Measurements from ENCODE around the gene SGCA.

SGCA gene

DNA sequence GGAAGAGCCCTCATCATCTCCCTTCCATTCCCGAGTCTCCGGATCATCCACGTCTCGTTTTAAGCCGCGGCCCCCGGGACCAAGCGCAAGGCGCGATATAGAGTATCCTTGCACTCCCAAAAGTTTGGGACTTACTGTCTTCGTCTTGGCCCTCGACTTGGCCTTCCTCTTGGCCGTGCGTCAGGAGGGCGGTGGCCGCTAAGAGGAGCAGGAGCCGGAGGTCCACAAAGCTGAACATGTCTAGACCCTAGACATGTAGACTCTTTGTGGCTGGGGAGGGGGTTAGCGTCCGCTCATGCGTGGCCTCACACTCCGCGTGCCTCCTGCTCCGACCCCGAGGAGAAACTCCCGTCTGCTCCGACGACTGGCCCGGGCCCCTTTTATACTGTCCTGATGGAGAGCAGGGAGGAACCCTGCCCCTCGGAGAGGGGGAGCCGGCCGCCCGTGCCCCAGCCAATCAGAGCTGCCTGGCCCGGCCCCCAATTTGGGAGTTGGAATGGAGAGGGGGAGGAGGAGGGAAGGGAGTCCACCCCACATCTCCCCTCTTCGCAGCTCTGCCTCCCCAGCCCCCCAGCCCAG lies 35.6 kb downstream of the SGCA start, which contains the start of gene COL1A1:
Gene COL1A1, minus strand, starts transcription at position 356 of the 579 bp plus-strand sequence. Its CDS starts 118 bp downstream, at position 238.
- no peak for DNase-seq (ENCODE audit: low read depth)
- H3K4me3 ChIP-seq (ENCODE audit: low read depth, low read length) = peak within 1 kb of the TSS; percentile 98

DNA sequence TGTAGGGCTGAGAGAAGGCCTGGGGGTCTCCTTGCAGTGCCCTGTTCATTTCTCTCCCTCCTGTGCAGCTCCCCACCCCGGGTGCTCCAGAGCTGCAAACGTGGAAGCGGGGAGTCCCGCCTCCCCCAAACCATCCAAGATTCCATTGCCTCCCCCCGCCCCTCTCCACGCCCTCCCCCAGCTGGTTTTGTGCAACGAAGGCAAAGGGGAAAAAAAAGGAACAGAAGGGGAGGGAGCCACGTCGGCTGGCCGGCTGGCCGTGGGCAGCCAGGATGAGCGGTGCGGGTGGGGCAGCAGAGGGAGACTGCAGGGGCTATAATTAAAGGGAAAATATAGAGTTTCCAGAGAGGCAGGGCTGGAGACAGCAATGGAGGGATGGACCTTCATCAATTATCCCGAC lies 37.3 kb downstream of the SGCA start:
- peak overlapping the region; percentile 18 for H3K4me3 ChIP-seq (ENCODE audit: low read depth, low read length)
- DNase-seq (ENCODE audit: low read depth) = no peak

DNA sequence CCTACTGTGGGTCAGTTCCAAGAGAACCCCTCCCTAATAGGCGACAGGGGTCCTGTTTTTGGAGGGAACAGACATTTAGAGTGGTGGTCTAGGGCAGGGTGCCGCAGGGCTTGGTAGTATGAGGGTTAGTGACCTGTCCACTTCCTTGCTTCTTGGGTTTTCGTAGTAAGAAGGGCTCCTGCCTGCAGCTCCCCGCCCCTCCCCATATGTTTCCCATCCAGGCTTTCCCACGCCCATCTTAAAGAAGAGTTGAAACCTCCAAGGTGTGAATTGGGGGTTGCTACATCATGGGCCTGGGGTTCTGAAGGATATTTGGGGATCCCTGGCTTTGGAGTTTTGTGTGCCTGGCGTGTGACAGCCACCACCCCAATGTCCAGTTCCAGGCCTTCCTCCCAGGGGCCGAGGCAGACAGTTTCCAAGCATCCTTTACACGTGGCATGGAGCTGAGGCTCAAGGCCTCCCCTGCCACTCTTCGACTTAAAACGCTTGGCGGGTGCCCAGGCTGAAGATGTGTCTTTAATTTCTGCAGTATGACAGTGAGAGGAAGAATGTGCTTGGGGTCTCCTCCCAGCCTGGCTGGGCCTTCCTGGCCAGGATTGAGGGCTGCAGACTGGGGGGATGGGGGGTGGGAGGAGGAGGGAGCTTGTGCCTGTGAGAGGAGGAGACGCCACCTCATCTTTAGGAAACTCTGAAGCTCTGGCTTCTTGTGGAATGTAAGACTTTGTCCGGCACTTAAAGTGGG lies 38.0 kb downstream of the SGCA start:
- peak; percentile 93 for DNase-seq (ENCODE audit: low read depth)
- peak overlapping the region; percentile 2 for H3K4me3 ChIP-seq (ENCODE audit: low read depth, low read length)

DNA sequence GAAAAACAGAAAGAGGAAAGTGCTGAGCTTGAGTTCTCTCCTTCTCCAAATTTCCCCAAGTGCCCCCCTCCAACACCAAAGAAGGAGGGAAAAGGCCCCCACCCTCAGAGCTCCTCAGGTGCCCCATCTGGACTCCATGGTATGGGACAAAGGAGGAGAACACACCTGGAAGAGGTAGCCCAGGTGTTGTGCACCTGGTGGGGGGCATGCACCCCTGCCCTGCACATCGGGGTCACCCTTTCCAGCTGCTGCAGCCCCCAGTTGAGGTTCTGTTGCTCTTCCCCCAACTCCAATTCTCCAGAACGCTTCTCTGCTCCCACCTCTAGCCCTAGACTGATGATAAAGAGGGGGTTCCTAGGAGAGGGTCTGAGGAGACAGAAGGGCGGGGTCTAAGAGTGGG lies 38.6 kb downstream of the SGCA start:
- DNase-seq (ENCODE audit: low read depth) = no peak
- H3K4me3 ChIP-seq (ENCODE audit: low read depth, low read length) = peak overlapping the region; percentile 9

DNA sequence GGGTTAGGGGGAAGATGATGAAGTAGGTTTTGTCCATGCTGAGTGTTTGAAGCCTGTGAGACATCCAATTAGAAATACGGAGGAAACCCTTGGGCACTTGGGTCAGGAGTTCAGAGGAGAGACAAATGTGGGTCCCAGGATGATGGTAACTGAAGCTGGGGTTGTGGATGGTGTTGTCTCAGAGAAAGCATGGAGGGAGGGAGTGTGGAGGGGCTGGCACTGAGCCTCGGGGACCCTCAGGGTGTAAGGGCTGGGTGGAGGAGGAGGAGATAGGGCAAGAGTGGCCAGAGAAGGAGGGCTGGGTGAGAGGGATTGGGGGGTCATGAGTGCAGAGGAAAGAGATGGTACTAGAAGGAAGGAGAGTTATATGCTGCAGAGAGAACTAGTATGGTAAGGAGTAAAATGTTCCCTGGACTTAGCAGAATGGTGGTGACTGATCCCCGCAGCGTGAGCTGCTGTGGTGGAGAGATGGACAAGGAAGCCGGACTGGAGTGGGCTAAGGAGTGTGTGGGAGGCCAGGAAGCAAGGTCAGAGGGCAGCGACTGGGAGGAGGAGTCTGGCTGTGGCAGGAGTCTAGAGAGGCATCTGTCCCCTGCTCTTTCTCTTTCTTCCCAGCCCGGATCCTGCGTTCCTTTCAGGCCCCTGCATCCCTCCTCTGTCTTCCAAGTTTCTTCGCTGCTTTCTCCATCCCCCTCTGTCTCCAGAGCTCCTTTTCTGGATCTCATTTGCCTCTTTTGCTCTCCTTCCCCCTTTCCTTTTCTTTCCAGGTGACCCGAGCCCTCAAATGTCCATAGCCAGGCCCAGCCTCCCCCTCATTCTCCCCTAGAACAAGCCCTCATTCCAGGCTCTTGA lies 39.5 kb downstream of the SGCA start:
- no peak overlapping the region for H3K4me3 ChIP-seq (ENCODE audit: low read depth, low read length)
- DNase-seq (ENCODE audit: low read depth) = no peak

DNA sequence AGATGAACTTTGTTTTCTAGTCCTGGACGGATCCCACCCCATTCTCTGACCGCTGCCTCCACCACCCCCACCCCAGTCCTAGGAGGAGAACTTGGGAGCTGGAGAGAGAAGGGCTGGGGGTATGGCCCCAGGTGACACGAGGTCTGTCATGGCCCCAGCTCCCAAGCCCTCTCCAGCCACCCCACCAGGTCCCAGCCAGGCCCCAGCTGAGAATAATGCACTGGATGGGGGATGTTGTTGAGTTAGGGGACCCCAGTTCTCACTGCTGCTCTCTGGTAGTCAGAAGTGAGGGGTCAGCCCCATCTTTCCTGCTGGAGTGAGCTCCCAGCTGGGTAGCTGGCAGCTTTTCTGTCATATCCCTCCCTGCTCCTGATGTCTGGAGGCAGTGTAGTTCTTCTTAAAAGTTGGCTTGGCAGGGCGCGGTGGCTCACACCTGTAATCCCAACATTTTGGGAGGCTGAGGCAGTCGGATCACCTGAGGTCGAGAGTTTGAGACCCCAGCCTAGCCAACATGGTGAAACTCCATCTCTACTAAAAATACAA lies 40.2 kb downstream of the SGCA start:
- no peak overlapping the region for H3K4me3 ChIP-seq (ENCODE audit: low read depth, low read length)
- no peak for DNase-seq (ENCODE audit: low read depth)

DNA sequence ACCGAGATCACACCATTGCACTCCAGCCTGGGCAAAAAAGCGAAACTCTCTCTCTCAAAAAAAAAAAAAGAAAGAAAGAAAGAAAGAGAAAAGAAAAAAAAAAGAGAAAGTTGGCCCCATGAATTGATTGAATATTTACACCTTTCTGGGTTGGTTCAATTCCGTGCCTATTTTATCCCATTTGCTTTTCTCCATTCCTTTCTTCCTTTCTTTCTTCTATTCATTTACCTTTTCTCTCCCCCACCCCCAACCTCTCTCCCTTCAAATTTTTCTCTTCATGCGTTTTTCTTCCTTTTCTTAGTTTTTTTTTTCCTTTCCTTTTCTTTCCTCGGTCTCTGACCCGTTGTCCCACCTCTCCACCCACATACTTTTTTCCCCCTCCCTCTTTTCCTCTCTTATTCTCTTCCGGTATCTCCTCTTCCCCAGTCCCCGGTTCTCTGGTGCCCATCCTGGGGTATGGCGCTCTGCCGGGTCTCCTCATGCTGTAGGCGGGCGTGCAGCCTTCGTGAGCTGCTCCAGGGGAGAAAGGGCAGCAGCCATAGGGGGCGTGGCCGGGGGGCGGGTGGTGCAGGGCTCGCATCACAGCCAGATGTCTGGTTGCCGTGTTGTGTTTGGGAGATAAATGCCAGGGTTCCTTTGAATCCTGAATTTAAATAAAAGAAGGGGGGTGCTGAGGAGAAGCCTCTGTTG lies 40.9 kb downstream of the SGCA start:
- H3K4me3 ChIP-seq (ENCODE audit: low read depth, low read length) = peak overlapping the region; percentile 15
- no peak for DNase-seq (ENCODE audit: low read depth)

DNA sequence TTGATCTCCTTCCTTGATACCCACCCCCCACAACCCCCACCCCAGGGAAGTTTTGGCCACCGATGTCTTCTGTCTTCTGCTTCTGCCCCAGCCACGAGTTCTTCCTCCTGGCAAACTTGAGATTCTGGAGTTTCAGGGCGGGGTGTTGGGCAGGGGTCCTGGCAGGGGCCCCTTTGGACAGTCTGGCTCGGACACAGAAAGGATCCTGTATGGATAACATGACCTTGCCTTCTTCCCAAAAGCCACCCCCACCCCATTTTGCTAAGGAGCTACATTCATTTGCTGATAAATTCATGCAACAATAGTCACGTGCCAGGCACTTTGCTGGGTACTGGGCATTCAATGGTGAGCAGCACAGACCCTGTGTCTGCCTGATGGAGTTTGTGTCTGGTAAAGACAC lies 41.5 kb downstream of the SGCA start:
- no peak overlapping the region for H3K4me3 ChIP-seq (ENCODE audit: low read depth, low read length)
- DNase-seq (ENCODE audit: low read depth) = no peak

DNA sequence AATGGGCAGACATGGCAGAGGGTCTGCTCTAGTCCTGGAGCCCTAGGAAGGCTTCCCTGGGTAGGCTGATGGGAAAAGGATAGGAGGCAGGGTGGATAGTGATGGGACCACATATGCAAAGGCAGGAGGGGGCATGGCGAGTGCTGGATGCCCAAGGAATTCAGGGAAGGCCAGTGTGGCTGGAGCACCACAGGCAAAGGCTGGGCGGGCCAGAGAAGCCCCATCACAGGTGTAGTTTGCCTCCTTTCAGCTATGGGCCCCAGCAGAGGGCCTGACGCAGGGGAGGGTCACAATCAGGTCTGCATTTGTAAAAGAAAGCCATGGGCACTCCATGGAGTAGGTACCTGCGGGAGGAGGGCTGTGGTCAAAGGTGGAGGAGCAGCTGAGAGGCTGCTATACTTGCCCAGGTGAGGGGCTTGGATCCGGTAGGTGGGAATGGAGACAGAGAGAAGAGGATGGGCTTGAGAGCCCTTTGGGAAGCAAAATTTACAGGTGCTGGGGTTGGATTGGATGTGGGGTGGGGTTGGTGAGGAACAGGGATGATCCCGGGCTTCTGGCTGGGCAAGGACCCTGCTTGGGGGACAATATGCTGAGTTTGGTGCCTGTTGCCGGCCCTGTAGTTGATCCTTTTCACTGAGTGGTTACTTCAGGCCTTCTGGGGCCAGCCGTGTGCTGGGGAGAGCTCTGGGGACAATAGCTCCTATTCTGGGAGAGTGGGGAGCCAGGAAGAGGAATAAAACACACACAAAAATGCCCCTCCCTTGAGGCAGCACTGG lies 42.2 kb downstream of the SGCA start:
- no peak for DNase-seq (ENCODE audit: low read depth)
- no peak overlapping the region for H3K4me3 ChIP-seq (ENCODE audit: low read depth, low read length)

DNA sequence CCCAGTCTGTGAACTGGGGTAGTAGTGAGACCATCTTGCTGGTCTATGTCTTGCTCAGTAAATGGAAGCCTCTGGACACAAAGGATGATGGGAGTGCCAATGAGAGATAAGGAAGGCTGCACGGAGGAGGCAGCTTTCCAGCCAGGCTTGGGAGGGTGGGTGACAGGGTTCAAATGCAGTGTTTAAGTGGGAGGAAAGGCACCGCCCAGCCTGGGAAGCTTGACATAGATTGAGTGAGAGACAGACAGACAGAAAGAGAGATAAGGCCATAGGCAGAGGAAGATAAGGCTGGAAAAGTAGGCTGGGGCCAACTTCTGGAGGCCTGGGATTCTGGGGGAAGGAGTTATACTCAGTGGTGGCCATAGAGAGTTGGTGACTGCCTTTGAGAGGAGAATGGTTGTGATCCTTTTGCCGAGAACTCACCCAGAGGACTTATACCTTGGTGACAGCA lies 42.8 kb downstream of the SGCA start:
- no peak overlapping the region for H3K4me3 ChIP-seq (ENCODE audit: low read depth, low read length)
- DNase-seq (ENCODE audit: low read depth) = no peak

DNA sequence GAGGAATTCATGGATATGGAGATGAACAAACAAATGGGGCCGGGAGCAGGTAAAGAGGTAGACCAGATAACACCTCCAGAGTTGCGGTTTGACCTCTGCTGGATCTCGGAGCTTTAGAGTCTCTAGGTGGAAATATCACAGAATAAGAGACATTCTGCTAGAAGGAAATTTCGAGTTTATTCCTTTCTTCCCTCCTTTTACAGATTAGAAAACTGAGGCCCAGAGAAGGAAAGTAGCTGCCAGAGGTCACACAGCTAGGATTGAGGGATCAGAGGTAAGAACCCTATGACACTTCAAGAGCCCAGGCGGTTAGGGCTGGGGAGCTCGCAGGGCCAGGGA lies 43.3 kb downstream of the SGCA start:
- no peak for DNase-seq (ENCODE audit: low read depth)
- no peak overlapping the region for H3K4me3 ChIP-seq (ENCODE audit: low read depth, low read length)

DNA sequence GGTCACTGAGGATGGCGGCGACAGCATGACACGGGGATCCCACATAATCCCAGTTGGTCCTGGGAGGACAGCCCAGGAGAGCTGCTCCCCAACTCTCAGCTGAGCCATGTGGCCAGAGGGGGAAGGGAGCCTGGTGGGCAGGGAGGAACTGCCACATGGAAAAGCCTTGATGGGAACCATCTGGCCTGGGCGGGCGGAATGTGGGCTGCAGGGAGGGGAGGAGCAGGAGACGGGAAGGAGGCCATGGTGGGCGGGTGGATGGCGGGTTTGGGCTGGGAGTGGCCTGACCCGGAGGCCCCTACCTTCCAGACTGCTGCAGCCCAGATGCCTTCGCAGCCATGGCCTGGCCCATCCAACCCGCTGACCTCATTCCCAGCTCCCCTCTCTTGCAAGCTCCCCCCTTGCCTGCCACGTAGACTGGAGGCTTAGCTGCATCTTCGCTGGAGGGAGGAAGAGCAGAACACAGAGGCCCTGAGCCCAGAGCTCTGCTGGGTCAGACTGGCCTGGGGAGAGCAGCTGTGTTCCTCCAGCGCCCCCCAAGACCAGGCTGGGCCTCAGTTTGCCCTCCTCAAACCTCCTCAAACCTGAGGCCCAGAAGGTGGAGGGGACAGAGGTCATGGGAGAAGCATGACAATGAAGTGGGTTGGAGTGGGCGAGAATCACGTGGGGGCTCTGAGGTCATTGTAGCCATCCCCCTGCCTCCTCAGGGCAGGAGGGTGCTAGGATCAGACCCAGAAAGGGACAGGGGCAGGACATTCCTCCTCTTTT lies 43.9 kb downstream of the SGCA start:
- H3K4me3 ChIP-seq (ENCODE audit: low read depth, low read length) = peak overlapping the region; percentile 31
- peak; percentile 100 for DNase-seq (ENCODE audit: low read depth)

DNA sequence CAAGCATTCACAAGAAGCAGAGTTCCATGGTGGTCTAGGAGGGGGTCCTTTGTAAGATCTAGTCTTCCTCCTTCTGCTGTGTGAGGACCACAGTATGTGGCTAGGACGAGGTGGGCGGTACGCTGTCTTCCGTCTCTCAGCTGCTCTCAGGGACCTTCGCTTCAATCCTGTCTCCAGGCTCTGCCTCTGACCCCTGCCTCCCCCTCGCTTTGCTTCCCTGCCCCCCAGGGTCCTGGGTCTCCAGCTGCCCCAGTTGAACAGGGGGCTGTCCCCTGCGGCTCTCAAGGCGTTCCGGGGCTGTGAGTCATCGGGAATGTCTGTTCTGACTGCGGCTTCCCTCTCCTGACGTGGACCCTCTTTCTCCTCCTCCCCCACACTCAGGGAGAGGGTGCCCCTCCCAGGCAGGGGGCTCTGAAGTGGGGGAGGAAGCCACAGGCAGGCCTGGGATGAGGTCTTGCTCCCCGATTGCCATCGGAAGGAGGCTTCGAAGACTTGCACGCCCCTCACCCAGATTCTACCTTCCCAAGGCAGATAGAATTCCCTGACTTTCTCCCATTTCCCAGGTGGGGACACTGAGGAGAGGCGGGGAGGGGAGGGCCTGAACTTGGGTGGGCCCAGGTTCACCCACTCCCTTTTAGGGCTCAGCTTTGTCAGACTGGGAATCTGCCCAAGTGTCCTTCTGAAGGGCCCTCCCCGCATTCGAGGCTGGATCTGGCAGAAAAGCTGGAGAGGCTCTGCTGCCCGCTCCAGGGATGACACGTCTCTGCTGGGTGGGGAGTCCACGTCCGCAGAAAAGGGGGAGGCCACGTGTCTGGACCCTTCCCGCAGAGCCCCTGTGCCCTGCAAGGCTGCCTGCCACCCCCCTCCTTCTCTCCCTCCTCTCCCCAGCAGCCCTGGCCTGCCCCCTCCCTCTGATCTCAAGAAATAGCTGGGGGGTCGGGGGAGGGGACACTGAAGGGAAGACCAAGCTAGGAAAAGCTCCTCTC lies 44.7 kb downstream of the SGCA start:
- peak; percentile 98 for DNase-seq (ENCODE audit: low read depth)
- H3K4me3 ChIP-seq (ENCODE audit: low read depth, low read length) = peak overlapping the region; percentile 31

DNA sequence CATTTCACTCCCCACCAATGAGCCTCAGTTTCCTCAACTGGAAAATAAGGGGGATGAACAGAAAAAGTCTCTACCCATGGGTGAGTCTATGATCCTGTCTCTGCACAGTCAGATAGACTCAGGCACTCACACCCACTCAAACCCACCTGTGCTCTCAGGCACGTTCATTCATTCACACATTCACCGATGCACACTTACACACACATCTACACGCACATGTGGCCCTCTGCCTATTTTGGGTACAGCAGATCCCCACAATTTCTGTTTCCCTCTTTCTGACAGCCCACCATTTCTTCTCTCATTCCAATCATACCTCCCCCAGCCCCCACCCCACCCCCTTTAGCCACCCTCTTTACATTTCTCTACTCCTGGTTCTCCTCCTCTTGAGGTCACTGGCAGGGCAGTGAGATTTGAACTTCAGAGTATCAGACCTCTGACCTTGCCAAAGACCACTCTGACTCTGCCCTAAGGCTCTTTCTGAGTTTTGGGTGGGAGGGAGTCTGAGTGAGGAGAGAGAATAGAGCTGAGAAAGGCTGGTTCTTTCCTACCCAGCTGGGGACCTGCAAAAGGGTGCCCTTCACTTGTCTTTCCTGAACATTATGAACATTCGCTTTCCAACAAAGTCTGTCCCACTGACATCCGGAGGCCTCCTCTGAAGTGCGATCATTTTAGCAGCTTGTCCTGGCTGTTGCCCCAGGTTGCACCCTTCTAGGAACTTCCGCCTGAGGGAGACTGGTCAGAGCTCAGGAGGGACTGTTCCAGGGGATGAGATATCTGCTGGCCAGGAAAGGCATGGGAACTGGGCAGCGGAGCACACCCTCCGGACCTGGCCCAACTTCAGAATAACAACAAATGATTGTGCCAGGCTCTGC lies 45.7 kb downstream of the SGCA start:
- H3K4me3 ChIP-seq (ENCODE audit: low read depth, low read length) = no peak overlapping the region

DNA sequence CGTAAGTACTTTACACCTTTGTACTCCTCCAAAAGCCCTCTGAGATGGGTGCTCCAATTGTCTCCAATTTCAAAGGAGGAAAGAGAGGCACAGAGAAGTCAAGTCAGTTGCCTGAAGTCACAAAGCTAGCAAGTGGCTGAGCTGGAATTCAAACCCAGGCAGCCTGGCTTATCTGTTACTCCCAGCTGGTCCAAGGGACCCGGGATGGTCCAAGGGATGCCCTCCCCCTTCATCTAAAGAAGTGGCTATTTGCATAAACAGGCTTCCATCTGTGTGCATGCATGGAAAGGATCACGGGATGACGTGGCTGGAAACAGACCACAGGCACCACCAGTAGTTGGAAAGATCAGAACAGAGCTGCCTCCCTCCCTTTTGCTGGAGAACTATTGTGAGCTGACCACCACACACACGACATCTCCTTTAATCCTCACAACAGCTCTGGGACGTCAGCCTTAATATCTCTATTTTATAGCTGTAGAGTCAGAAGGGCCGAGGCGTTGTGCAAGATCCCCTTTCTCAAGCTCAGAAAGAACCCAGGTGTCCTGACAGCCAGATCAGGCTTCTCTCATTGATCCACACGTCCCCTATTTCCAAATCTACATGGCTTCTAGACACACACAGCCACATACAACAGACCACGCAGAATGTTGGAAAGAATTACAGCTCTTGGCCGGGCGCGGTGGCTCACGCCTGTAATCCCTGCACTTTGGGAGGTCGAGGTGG lies 46.5 kb downstream of the SGCA start:
- no peak for DNase-seq (ENCODE audit: low read depth)
- no peak overlapping the region for H3K4me3 ChIP-seq (ENCODE audit: low read depth, low read length)

More for the DNA sequence above, 45.7 kb downstream of the SGCA start:
- no peak for DNase-seq (ENCODE audit: low read depth)

All from skeletal muscle cell (primary cell).